ENCODE measurements around the gene CDON.

DNA sequence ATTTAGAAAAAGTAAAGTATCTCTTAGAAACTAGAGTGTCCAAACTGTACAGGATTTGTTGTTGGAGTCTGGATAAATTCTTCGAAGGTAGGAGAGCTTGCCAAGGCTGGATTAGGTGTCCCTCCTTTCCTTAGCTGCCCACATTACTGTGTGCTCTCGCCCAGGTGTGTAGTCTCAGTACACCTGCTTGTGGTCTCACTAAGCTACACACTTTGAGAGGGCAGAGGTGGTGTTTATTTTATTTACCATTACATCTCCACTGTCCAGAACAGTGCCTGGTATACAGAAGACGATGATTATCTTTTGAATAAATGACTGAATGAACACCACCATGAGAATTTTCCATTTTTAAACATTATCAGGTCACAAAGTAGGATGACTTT lies 80.3 kb downstream of the CDON start:
- TF ChIP-seq CTCF (conservative IDR thresholded peaks at IDR 0.05) (no peak), ZFX (IDR thresholded peaks at IDR 0.05) (no peak)
